Heart left ventricle (tissue), 16 donors: Measurements from ENCODE around the gene TROAP. TPM values are rescaled to one million over a fixed set of nuclear protein-coding genes. Genes with fewer than 3 reads are reported as not detected.

Experiments used
- ATAC-seq, 4 donors: fragments of 200-7000 bp; cut with Tn5 transposase; one replicate each; pipeline ENCODE4 v1.9.1; 2020 to 2022; ENCODE audit warnings: moderate library complexity in 4 of 4, mild to moderate bottlenecking in 3 of 4, moderate number of reproducible peaks in 1 of 4
- DNase-seq, 5 donors: peaks; one replicate each; pipeline ENCODE4 v3.0.0-alpha.2; 2020
- H3K27ac ChIP-seq, 12 donors: fragments of 200-600 bp; sonication (generic) in 4 of 12; one replicate each; pipeline versions ENCODE4 v1.5.0 to v1.8.0; 2016 to 2022; ENCODE audit warnings: mild to moderate bottlenecking in 2 of 12
- H3K27me3 ChIP-seq, 9 donors: fragments of 200-600 bp; sonication (generic) in 2 of 9; one replicate each; pipeline versions ENCODE4 v1.5.1 to v1.8.0; 2016 to 2022; ENCODE audit warnings: mild to moderate bottlenecking in 3 of 9
- H3K36me3 ChIP-seq, 9 donors: fragments of 200-600 bp; sonication (generic) in 2 of 9; one replicate each; pipeline versions ENCODE4 v1.5.0 to v1.8.0; 2018 to 2022; ENCODE audit warnings: mild to moderate bottlenecking in 2 of 9
- H3K4me1 ChIP-seq, 12 donors: fragments of 200-600 bp; sonication (generic) in 4 of 12; one replicate each; pipeline versions ENCODE4 v1.5.0 to v1.8.0; 2016 to 2022; ENCODE audit warnings: mild to moderate bottlenecking in 3 of 12
- H3K4me3 ChIP-seq, 12 donors: fragments of 200-600 bp; sonication (generic) in 4 of 12; one replicate each; pipeline versions ENCODE4 v1.5.0 to v1.8.0; 2017 to 2022; ENCODE audit warnings: mild to moderate bottlenecking in 9 of 12, moderate library complexity in 4 of 12
- H3K9me3 ChIP-seq, 12 donors: fragments of 200-600 bp; sonication (generic) in 4 of 12; one replicate each; pipeline versions ENCODE4 v1.5.0 to v1.8.0; 2016 to 2022; ENCODE audit warnings: mild to moderate bottlenecking in 1 of 12
- POLR2A ChIP-seq, 2 donors: fragments of 450-650 bp; IDR thresholded peaks; one replicate each; pipeline ENCODE4 v1.6.1; 2017; ENCODE audit warnings: antibody characterized with exemption in 2 of 2, mild to moderate bottlenecking in 2 of 2, moderate library complexity in 2 of 2
- WGBS, 4 donors: extraction: QIAGEN DNeasy Blood & Tissue Kit in 2 of 4; methylation state at CpG; one replicate each; pipeline versions ENCODE4 v1.1.5 to v1.1.7; 2013 to 2018; 5-methylcytosine and 5-hydroxymethylcytosine counted together
- intact Hi-C, 10 donors: fragments of 100-400 bp; cut with DNase I; formaldehyde crosslinking; loops; one replicate each; pipeline versions ENCODE4 v1.11.1 to v1.14.2; 2022
- polyA plus RNA-seq, 2 donors: library from polyadenylated mRNA; stranded (reverse); fragments of 200-250 nt; gene quantifications; one replicate each; pipeline ENCODE4 v1.2.3, GENCODE V29; 2013
- total RNA-seq, 9 donors: library from RNA; depleted of rRNA in 2 of 9; stranded (reverse); fragments of >200 nt in 2 of 9; fragmentation: NEBNext Ultra II Directional in 3 of 9; extraction: Animal tissue kit (Norgen Biotek cat#: 25700) in 3 of 9; gene quantifications; one replicate each; pipeline versions ENCODE4 v1.1.0 to v1.2.4, GENCODE V29; 2016 to 2023
- TF ChIP-seq, protein P1 (sequence below), 12 donors: fragments of 200-600 bp; sonication (generic) in 4 of 12; IDR thresholded peaks; one replicate each; pipeline versions ENCODE4 v1.5.0 to v1.8.0; 2018 to 2022; ENCODE audit warnings: antibody characterized with exemption in 12 of 12, mild to moderate bottlenecking in 5 of 12
- donor health status: ischemic (EF 13 %, LVEDD 7.1; RV severe dilation, severe dysfunction).
- donor health status: healthy with polysubstance abuse.
- donor health status: DM: no; HTN: yes; CAD: no.
- donor health status: DM: no; HTN: no; CAD: no.
- donor health status: ischemic (EF 25% LVEDD 6.9; RV normal size, moderate dysfunction).
- donor health status: ischemic (EF 25% LVEDD 5.7; RV mildly dilated, moderate dysfunction).
- donor health status: healthy.
- donor health status: DM: yes; HTN: yes; CAD: no.
- donor health status: ischemic (EF 35%, LVEDD 5.7; RV mildly dilated, moderate dysfunction).
- donor health status: nonischemic (EF 11% LVEDD 7.7; RV severe dilation, severe dysfunction).
- donor health status: DM: yes; HTN: yes; CAD: no.
- donor health status: PGD.
- donor health status: ischemic (EF 29% LVEDD 5.4; RV normal size, mild dysfunction).
- donor health status: nonischemic (EF 23%, LVEDD 6.1; RV moderate dilation, normal function).

Gene TROAP
- total and polyA plus RNA-seq, 11 donors, result 0.11 to 6.4 (median 0.75) TPM; not detected in 4

DNA sequence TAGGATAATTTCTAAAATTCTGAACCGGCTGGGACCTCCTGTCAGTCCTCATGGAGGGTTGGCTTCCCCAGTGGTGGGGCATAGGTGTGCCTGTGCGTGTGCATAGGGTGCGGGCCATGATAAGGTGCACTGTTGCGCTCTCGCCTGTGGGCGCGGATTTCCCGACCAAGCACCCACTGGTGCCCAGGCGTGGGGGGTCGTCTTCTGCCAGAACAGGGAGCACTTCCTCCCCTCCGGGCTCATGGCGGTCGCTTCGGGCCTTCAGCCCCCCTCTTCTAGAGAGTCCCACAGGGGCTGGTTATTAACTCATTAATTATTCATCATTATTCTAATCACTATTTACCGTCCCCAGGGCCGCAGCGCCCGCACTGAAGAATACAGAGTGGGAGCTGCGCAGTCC, 11.2 kb downstream of the TROAP start:
- ATAC-seq (no peak), DNase-seq (no peak)
- intact Hi-C loops, result no loop called here
- 30 to 50% (median 40%) methylated on average over 19 of the region's 19 CpGs for WGBS, 4 donors
- Histone ChIP-seq H3K4me1 (peaks cover 0 to 31% (median 7%) of the 10 kb centered on the region in 12 donors), H3K4me3 (no peak overlapping the region), H3K27ac (no peak overlapping the region), H3K36me3 (no peaks in the 10 kb centered on the region), H3K9me3 (no peaks in the 10 kb centered on the region), H3K27me3 (peaks cover 29 to 69% (median 51%) of the 10 kb centered on the region in 9 donors)
- TF ChIP-seq, protein P1, sequence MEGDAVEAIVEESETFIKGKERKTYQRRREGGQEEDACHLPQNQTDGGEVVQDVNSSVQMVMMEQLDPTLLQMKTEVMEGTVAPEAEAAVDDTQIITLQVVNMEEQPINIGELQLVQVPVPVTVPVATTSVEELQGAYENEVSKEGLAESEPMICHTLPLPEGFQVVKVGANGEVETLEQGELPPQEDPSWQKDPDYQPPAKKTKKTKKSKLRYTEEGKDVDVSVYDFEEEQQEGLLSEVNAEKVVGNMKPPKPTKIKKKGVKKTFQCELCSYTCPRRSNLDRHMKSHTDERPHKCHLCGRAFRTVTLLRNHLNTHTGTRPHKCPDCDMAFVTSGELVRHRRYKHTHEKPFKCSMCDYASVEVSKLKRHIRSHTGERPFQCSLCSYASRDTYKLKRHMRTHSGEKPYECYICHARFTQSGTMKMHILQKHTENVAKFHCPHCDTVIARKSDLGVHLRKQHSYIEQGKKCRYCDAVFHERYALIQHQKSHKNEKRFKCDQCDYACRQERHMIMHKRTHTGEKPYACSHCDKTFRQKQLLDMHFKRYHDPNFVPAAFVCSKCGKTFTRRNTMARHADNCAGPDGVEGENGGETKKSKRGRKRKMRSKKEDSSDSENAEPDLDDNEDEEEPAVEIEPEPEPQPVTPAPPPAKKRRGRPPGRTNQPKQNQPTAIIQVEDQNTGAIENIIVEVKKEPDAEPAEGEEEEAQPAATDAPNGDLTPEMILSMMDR (IDR thresholded peaks at IDR 0.05), result no peak
- no peak for TF ChIP-seq POLR2A (IDR thresholded peaks at IDR 0.05)

DNA sequence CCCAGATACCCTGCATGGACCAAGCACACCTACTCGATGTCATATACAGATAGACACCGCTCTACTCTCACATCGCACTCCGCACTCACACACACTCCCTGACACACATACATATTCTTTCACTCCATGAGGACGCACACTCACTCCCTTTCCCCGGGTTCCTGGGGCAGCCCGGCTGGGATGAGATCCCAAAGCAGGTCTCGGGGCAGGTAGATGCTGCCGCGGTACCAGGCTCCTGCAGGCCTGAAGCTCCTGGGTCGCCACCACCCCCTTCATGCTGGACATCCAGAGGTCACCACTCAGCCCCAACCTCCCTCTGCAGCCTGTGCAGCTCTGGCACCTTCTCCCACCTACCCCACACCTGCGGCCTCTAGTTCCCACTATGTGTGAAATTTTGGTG, 11.6 kb downstream of the TROAP start:
- no peak overlapping the region for H3K27ac ChIP-seq
- TF ChIP-seq, protein P1 (IDR thresholded peaks at IDR 0.05), result no peak
- no peak for TF ChIP-seq POLR2A (IDR thresholded peaks at IDR 0.05)
- 42 to 56% (median 53%) methylated on average over 8 to 12 of the region's 12 CpGs for WGBS, 4 donors
- ATAC-seq, result no peak
- H3K9me3 ChIP-seq, result no peaks in the 10 kb centered on the region
- no peaks in the 10 kb centered on the region for H3K36me3 ChIP-seq
- H3K4me3 ChIP-seq, result no peak overlapping the region
- peaks cover 0 to 31% (median 7%) of the 10 kb centered on the region in 12 donors for H3K4me1 ChIP-seq
- intact Hi-C loops, result loop anchor here in 5 of 10 donors (5.0 kb wide), 2 partner anchors 42 to 47 kb away; no protein-coding TSS in a partner anchor
- H3K27me3 ChIP-seq, result peaks cover 29 to 74% (median 51%) of the 10 kb centered on the region in 9 donors
- no peak for DNase-seq

DNA sequence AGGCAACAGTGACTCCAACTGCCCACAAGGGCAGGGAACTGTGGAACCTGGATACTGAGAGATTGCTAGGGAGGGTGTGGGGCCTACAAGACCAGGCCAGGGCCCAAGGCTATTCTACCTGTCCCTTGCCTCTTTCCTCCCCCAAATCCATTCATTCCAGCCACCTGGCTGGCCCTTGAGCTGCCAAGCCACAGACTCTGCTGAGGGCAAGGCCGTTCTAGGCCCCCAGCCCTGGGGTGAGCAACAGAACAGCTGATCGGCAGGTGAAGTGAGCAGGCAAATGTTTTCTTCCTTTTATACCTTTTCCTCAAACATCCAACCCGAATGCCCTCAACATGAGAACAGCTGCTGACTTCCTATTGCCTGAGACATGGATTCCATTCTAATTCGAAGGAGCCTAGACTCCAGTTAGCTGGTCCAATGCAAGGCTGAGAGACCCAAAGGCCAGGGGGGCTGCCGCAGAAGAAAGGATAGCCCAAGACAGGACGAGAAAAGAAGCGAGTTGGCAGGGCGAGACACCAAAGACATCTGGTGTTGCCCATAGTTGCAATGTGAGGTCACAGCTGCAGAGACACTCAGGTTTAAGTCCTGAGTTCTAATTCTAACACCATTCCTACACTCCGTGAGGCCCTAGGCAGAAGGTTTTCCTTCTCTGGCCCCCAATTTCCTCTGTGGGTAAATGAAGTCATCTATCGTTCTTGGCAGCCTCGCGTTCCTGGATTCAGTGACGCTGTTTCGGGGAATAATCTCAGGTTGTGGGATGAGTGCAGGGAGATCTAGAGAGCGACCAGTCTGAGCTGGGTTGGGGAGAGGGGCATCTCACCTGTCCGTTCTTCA, 12.3 kb downstream of the TROAP start:
- TF ChIP-seq, protein P1 (IDR thresholded peaks at IDR 0.05), result no peak
- TF ChIP-seq POLR2A (IDR thresholded peaks at IDR 0.05), result no peak
- no peak for ATAC-seq
- peaks cover 29 to 75% (median 51%) of the 10 kb centered on the region in 9 donors for H3K27me3 ChIP-seq
- 59 to 66% (median 61%) methylated on average over 15 to 16 of the region's 16 CpGs for WGBS, 4 donors
- no peak overlapping the region for H3K27ac ChIP-seq
- DNase-seq, result no peak
- H3K9me3 ChIP-seq, result no peaks in the 10 kb centered on the region
- H3K4me3 ChIP-seq, result peak overlapping the region in 1 of 12 donors; percentile 28
- intact Hi-C loops, result loop anchor here in 5 of 10 donors (5.0 kb wide), 2 partner anchors 43 to 48 kb away; no protein-coding TSS in a partner anchor
- no peaks in the 10 kb centered on the region for H3K36me3 ChIP-seq
- peaks cover 0 to 31% (median 7%) of the 10 kb centered on the region in 12 donors for H3K4me1 ChIP-seq

DNA sequence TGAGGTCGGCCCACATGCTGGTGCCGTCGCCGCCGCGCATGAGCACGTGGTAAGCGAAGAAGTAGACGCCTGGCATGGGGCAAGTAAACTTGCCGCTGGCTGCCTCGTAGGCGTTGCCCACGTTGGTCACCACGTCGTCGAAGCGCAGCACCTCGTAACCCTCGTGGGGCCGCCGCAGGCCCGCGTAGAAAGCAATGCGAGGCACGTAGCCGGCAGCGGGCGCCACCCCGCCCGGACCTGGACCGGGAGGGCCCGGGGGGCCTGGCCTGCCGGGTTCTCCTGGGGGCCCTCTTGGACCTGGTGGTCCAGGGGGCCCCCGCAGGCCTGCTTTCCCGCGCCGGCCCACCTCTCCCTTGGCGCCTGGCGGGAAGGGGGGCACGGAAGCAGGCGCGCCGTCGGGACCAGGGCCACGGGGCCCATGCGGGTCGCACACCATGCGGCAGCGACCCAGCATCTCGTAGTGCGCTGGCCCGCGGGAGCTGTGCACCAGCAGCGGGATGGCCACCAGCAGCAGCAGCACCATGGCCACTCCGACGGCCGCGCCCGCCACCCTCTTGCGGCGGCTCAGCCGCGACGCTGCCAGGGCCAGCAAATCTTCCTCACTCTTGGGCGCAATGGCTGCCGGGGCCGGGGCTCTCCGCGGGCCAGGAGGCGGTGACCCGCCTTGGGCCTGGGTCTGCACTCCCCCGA, 13.0 kb downstream of the TROAP start:
- 8 to 11% (median 9%) methylated on average over 15 to 72 of the region's 72 CpGs for WGBS, 4 donors
- DNase-seq (no peak), ATAC-seq (no peak)
- peak overlapping the region in 3 of 12 donors; percentile 5 to 50 (median 28) for H3K4me3 ChIP-seq
- no peaks in the 10 kb centered on the region for H3K9me3 ChIP-seq
- peaks cover 29 to 81% (median 53%) of the 10 kb centered on the region in 9 donors for H3K27me3 ChIP-seq
- H3K27ac ChIP-seq, result no peak overlapping the region
- no peak for TF ChIP-seq POLR2A (IDR thresholded peaks at IDR 0.05)
- TF ChIP-seq, protein P1 (IDR thresholded peaks at IDR 0.05), result no peak
- H3K4me1 ChIP-seq, result peaks cover 0 to 31% (median 7%) of the 10 kb centered on the region in 12 donors
- H3K36me3 ChIP-seq, result no peaks in the 10 kb centered on the region
- intact Hi-C loops, result loop anchor here in 5 of 10 donors (5.0 kb wide), 2 partner anchors 44 to 49 kb away; no protein-coding TSS in a partner anchor
